Measurements from ENCODE around the gene RAB11FIP5. TPM values are rescaled to one million over a fixed set of nuclear protein-coding genes. Genes with fewer than 3 reads are reported as not detected.

Gene RAB11FIP5
- total RNA-seq, 1 experiment from 2014 or later, result 20.8 TPM

GRCh38 chr2:73053316-73054114, 59.2 kb downstream of the RAB11FIP5 start (continued):
- TF ChIP-seq EZH2phosphoT487 (IDR thresholded peaks at IDR 0.05; ENCODE audit: borderline replicate concordance) (no peak), POLR2A (IDR thresholded peaks at IDR 0.05; ENCODE audit: borderline replicate concordance, extremely low read depth, insufficient read depth, insufficient read length) (no peak), EGR1 (IDR thresholded peaks at IDR 0.05; ENCODE audit: low read depth) (no peak), MAX (IDR thresholded peaks at IDR 0.05) (no peak), CTCF (IDR thresholded peaks at IDR 0.05 in 2 of 3, conservative IDR thresholded peaks at IDR 0.05 in 1 of 3; ENCODE audit: borderline replicate concordance in 1 of 3, insufficient read depth in 1 of 3, low read depth in 2 of 3, low read length in 2 of 3) (no peak), RAD21 (IDR thresholded peaks at IDR 0.05; ENCODE audit: low read depth) (no peak)
- TF ChIP-seq, protein P1, sequence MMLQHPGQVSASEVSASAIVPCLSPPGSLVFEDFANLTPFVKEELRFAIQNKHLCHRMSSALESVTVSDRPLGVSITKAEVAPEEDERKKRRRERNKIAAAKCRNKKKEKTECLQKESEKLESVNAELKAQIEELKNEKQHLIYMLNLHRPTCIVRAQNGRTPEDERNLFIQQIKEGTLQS (IDR thresholded peaks at IDR 0.05), result no peak

- no TSS peak for BruUV-seq (replicated peaks)
- CTCF ChIA-PET, result no interaction called here
Measured at GRCh38 chr2:73050121-73050545, 62.6 kb downstream of the RAB11FIP5 start.

More at GRCh38 chr2:73050121-73050545, 62.6 kb downstream of the RAB11FIP5 start:
- RAD21 ChIA-PET (ENCODE audit: low non-redundant PET in 1 of 2, low total read pairs in 2 of 2, uncharacterized antibody in 2 of 2, unreplicated experiment in 2 of 2), result no interaction called here
- intact Hi-C loops (cut with micrococcal nuclease), result no loop called here
- no peaks in the 10 kb centered on the region for H3K9me3 ChIP-seq (ENCODE audit: control insufficient read depth in 1 of 2, insufficient read depth in 1 of 2, low read depth in 1 of 2, low read length in 2 of 2)
- no peaks in the 10 kb centered on the region; a peak in 1 of 4 replicates for H3K4me1 ChIP-seq (ENCODE audit: control insufficient read depth in 1 of 2, insufficient read depth in 2 of 2, low read length in 2 of 2)
- no peaks in the 10 kb centered on the region for H3K9me2 ChIP-seq (ENCODE audit: insufficient read depth)
- H3K4me2 ChIP-seq (ENCODE audit: low read length), result no peak overlapping the region
- POLR2A ChIA-PET, result no interaction called here
- no peak overlapping the region for H3K27ac ChIP-seq (ENCODE audit: low read depth, low read length)
- DNase-seq (ENCODE audit: low read depth, low spot score) (no peak), ATAC-seq (no peak)
- H3K9ac ChIP-seq (ENCODE audit: low read length), result no peak overlapping the region
- TF ChIP-seq EGR1 (IDR thresholded peaks at IDR 0.05; ENCODE audit: low read depth), result no peak
- no peak for TF ChIP-seq ZNF274 (IDR thresholded peaks at IDR 0.05; ENCODE audit: low read depth, low read length)
- TF ChIP-seq, protein P1 (IDR thresholded peaks at IDR 0.05), result no peak
- TF ChIP-seq EZH2 (IDR thresholded peaks at IDR 0.05), result no peak
- TF ChIP-seq RAD21 (IDR thresholded peaks at IDR 0.05; ENCODE audit: low read depth), result no peak
- no peak for TF ChIP-seq CBX3 (IDR thresholded peaks at IDR 0.05; ENCODE audit: low read depth)
- no peak for TF ChIP-seq CEBPB (IDR thresholded peaks at IDR 0.05; ENCODE audit: low read depth)
- TF ChIP-seq TCF7L2 (IDR thresholded peaks at IDR 0.05; ENCODE audit: borderline replicate concordance, extremely low read depth, insufficient read depth, insufficient read length), result no peak
- no peak for TF ChIP-seq ZFX (IDR thresholded peaks at IDR 0.05)
- no peaks in the 10 kb centered on the region for H4K20me1 ChIP-seq (ENCODE audit: insufficient read depth)
- H3K36me3 ChIP-seq (ENCODE audit: control insufficient read depth in 1 of 2, insufficient read depth in 2 of 2, low read length in 2 of 2), result no peaks in the 10 kb centered on the region
- H3K27me3 ChIP-seq (ENCODE audit: insufficient read depth, low read length), result no peaks in the 10 kb centered on the region
- H2AFZ ChIP-seq (ENCODE audit: low read depth, low read length, poor library complexity, severe bottlenecking), result no peak overlapping the region
- no peak overlapping the region for H3K4me3 ChIP-seq (replicated peaks in 1 of 2; ENCODE audit: low read depth in 1 of 2, low read length in 2 of 2)
- H3K79me2 ChIP-seq (ENCODE audit: insufficient read depth, low read length), result no peaks in the 10 kb centered on the region

Data from HCT116 (cell line).